Adrenal gland (tissue), 12 donors: Measurements from ENCODE around the gene PLCB1. TPM values are rescaled to one million over a fixed set of nuclear protein-coding genes. Genes with fewer than 3 reads are reported as not detected.
A peak's percentile ranks its signal among the peaks of the same experiment; 100 is the strongest.
"Not testable (repeated sequence)": the region's sequence is repeated elsewhere in the genome, so short reads cannot be mapped to it uniquely, and the experiment has no call there.

Source experiments
- DNase-seq, 7 donors: peaks; one replicate each; pipeline ENCODE4 v3.0.0-alpha.2; 2019 to 2020
- H3K27ac ChIP-seq, 5 donors: fragments of 200-600 bp; sonication (generic) in 4 of 5; 1 replicate in 3 of 5; 2 replicates in 2 of 5; pipeline versions ENCODE4 v1.5.1 to v1.8.0; 2016 to 2020; ENCODE audit warnings: mild to moderate bottlenecking in 1 of 5
- H3K27me3 ChIP-seq: fragments of 200-600 bp; 2 replicates; pipeline ENCODE4 v1.8.0; 2021
- H3K36me3 ChIP-seq, 2 donors: fragments of 200-600 bp; replicated peaks in 1 of 2; 1 replicate in 1 of 2; 2 replicates in 1 of 2; pipeline versions ENCODE4 v1.5.1 to v1.8.0; 2018 to 2022
- H3K4me1 ChIP-seq, 2 donors: fragments of 200-600 bp; replicated peaks in 1 of 2; 1 replicate in 1 of 2; 2 replicates in 1 of 2; pipeline versions ENCODE4 v1.5.1 to v1.8.0; 2018 to 2021
- H3K4me3 ChIP-seq, 4 donors: fragments of 200-600 bp; sonication (generic) in 3 of 4; one replicate each; pipeline ENCODE4 v1.5.1; 2016 to 2018
- H3K9me3 ChIP-seq, 3 donors: fragments of 200-600 bp; sonication (generic) in 1 of 3; replicated peaks in 1 of 3; 1 replicate in 2 of 3; 2 replicates in 1 of 3; pipeline versions ENCODE4 v1.5.1 to v1.8.0; 2016 to 2021
- POLR2A ChIP-seq, 2 donors: fragments of 450-650 bp; IDR thresholded peaks; one replicate each; pipeline ENCODE4 v1.6.1; 2017; ENCODE audit warnings: antibody characterized with exemption in 2 of 2, mild to moderate bottlenecking in 2 of 2, moderate library complexity in 1 of 2
- WGBS, 4 donors: extraction: QIAGEN DNeasy Blood & Tissue Kit in 2 of 4; methylation state at CpG; one replicate each; pipeline versions ENCODE4 v1.1.5 to v1.1.7; 2013 to 2017; 5-methylcytosine and 5-hydroxymethylcytosine counted together
- intact Hi-C, 2 donors: fragments of 100-400 bp; cut with DNase I; formaldehyde crosslinking; loops; one replicate each; pipeline versions ENCODE4 v1.14.1 to v1.15.0; 2022 to 2023
- polyA plus RNA-seq, 3 donors: library from polyadenylated mRNA; stranded (reverse); fragments of 200-250 nt in 2 of 3; fragments of 350-450 nt in 1 of 3; fragmentation: Illumina TruSeq in 1 of 3; extraction: RNeasy Lipid Tissue Mini Kit (QIAGEN cat#74804) in 1 of 3; gene quantifications; one replicate each; pipeline ENCODE4 v1.2.3, GENCODE V29; 2013 to 2014
- total RNA-seq, 9 donors: library from RNA; depleted of rRNA in 4 of 9; stranded (reverse); fragments of >200 nt in 4 of 9; fragments of 120-200 nt in 1 of 9; fragmentation: NEBNext Ultra II Directional in 1 of 9; extraction: Animal tissue kit (Norgen Biotek cat#: 25700) in 1 of 9; gene quantifications; one replicate each; pipeline versions ENCODE4 v1.1.0 to v1.2.4, GENCODE V29; 2013 to 2023
- TF ChIP-seq, protein P1 (sequence below), 6 experiments: fragments of 450-650 bp in 4 of 6; fragments of 200-600 bp in 2 of 6; sonication (generic) in 1 of 6; IDR thresholded peaks; 1 replicate in 5 of 6; 2 replicates in 1 of 6; pipeline versions ENCODE4 v1.5.1 to v1.8.0; 2016 to 2021; ENCODE audit warnings: antibody characterized with exemption in 6 of 6, mild to moderate bottlenecking in 2 of 6, moderate library complexity in 1 of 6
- donor health status: healthy with polysubstance abuse.
- donor health status: Bipolar disorder and iron deficiency.
- donor health status: DM: yes; HTN: yes; CAD: no.
- donor health status: DM: no; HTN: no; CAD: no.
- donor health status: DM: no; HTN: no; CAD: no.
- donor health status: DM: yes; HTN: yes; CAD: no.

Gene PLCB1
- total and polyA plus RNA-seq, 12 donors: 7.7 to 56.6 (median 27.9) TPM

DNA sequence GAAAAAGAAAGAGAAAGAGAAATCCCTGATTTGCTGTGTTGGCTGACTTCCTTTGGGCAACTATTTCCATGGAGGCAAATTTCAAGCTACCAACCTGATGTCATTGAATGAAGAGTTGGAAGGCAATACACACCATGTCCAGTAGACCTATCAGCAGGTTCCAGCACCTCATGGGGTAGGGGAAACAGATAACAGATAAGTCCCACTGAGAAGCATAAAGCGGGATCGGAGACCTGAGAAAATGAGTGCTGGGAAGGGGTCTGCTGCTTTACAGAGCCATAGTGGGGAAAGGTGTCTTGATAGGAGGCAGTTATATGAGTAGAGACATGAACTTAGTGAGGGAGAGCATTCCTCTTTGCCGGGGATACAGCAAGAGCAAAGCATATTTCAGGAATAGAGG, 244.9 kb downstream of the PLCB1 start:
- DNase-seq: no peak
- intact Hi-C loops: loop anchor here in 1 of 2 donors (10.0 kb wide), 1 partner anchor 242 kb away; the partner anchor contains the start of gene PLCB1
- Histone ChIP-seq H3K4me3 (no peak overlapping the region), H3K4me1 (no peaks in the 10 kb centered on the region), H3K9me3 (no peaks in the 10 kb centered on the region), H3K36me3 (no peaks in the 10 kb centered on the region), H3K27ac (no peak overlapping the region), H3K27me3 (no peaks in the 10 kb centered on the region)
- TF ChIP-seq POLR2A (IDR thresholded peaks at IDR 0.05): no peak
- TF ChIP-seq, protein P1, sequence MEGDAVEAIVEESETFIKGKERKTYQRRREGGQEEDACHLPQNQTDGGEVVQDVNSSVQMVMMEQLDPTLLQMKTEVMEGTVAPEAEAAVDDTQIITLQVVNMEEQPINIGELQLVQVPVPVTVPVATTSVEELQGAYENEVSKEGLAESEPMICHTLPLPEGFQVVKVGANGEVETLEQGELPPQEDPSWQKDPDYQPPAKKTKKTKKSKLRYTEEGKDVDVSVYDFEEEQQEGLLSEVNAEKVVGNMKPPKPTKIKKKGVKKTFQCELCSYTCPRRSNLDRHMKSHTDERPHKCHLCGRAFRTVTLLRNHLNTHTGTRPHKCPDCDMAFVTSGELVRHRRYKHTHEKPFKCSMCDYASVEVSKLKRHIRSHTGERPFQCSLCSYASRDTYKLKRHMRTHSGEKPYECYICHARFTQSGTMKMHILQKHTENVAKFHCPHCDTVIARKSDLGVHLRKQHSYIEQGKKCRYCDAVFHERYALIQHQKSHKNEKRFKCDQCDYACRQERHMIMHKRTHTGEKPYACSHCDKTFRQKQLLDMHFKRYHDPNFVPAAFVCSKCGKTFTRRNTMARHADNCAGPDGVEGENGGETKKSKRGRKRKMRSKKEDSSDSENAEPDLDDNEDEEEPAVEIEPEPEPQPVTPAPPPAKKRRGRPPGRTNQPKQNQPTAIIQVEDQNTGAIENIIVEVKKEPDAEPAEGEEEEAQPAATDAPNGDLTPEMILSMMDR (IDR thresholded peaks at IDR 0.05): no peak
- 95 to 96% (median 95%) methylated on average over 3 of the region's 3 CpGs for WGBS, 4 donors

DNA sequence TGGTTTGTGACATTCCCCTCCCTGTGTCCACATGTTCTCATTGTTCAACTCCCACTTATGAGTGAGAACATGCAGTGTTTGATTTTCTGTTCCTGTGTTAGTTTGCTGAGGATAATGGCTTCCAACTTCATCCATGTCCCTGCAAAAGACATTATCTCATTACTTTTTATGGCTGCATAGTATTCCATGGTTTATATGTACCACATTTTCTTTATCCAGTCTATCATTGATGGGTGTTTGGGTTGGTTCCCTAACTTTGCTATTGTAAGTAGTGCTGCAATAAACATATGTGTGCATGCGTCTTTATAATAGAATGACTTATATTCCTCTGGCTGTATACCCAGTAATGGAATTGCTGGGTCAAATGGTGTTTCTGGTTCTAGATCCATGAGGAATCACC, 247.1 kb downstream of the PLCB1 start:
- intact Hi-C loops: loop anchor here in 1 of 2 donors (10.0 kb wide), 1 partner anchor 244 kb away; the partner anchor contains the start of gene PLCB1
- not testable (repeated sequence) for DNase-seq, H3K27me3 ChIP-seq, H3K27ac ChIP-seq, H3K4me1 ChIP-seq, H3K9me3 ChIP-seq, H3K4me3 ChIP-seq, H3K36me3 ChIP-seq
- 98 to 100% (median 99%) methylated on average over 1 of the region's 1 CpG for WGBS, 4 donors

DNA sequence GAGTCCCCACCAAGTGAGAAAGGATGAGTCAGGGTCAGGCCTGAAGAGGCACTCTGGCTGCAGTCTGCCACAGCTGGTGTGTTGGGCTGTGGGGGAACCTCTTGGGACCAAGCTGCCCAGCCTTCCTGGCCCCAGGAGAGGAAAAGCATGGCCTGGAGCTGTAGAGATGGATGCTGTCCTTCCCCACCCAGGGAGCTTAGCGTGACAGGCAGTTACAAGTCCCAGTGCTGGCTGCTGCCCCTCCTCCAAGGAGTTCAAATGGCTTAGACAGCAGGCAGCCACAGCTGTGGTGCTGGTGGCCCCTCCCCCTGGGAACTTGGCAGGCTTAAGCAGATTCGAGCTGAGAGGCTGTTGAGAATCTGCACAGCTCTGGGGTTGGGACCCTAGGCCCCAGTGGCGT, 253.2 kb downstream of the PLCB1 start:
- 60 to 72% (median 66%) methylated on average over 1 to 3 of the region's 3 CpGs; no CpG with 5 or more reads in 1 of the 4 donors for WGBS, 4 donors
- TF ChIP-seq, protein P1 (IDR thresholded peaks at IDR 0.05): no peak
- no peak overlapping the region for H3K4me3 ChIP-seq
- no peaks in the 10 kb centered on the region for H3K36me3 ChIP-seq
- no peaks in the 10 kb centered on the region for H3K9me3 ChIP-seq
- H3K27ac ChIP-seq: no peak overlapping the region
- peaks cover 0 to 9% of the 10 kb centered on the region in 2 donors for H3K4me1 ChIP-seq
- DNase-seq: peak in 2 of 7 donors; percentile 4 to 25
- intact Hi-C loops: loop anchor here in 1 of 2 donors (5.0 kb wide), 2 partner anchors 253 to 343 kb away; partner anchors contain the start of gene PLCB1
- no peaks in the 10 kb centered on the region for H3K27me3 ChIP-seq

DNA sequence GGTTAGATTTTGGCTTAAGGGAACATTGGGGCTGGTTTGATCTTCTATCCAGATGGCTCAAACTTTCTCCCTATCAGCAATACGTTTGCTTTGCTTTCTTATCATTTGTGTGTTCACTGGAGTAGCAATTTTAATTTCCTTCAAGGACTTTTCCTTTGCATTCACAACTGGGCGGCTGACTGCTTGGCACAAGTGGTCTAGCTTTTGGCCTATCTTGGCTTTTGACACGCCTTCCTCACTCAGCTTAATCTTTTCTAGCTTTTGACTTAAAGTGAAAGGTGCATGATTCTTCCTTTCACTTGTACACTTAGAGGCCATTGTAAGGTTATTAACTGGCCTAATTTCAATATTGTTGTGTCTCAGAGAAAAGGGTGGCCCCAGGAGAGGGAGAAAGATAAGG, 254.9 kb downstream of the PLCB1 start:
- 46 to 59% (median 56%) methylated on average over 3 of the region's 3 CpGs for WGBS, 4 donors
- H3K27ac ChIP-seq: no peak overlapping the region
- intact Hi-C loops: loop anchor here in 1 of 2 donors (5.0 kb wide), 2 partner anchors 255 to 345 kb away; partner anchors contain the start of gene PLCB1
- H3K9me3 ChIP-seq: no peaks in the 10 kb centered on the region
- H3K4me3 ChIP-seq: no peak overlapping the region
- peaks cover 0 to 9% of the 10 kb centered on the region in 2 donors for H3K4me1 ChIP-seq
- no peaks in the 10 kb centered on the region for H3K27me3 ChIP-seq
- TF ChIP-seq, protein P1 (IDR thresholded peaks at IDR 0.05): no peak
- no peak for TF ChIP-seq POLR2A (IDR thresholded peaks at IDR 0.05)
- H3K36me3 ChIP-seq: no peaks in the 10 kb centered on the region
- no peak for DNase-seq

DNA sequence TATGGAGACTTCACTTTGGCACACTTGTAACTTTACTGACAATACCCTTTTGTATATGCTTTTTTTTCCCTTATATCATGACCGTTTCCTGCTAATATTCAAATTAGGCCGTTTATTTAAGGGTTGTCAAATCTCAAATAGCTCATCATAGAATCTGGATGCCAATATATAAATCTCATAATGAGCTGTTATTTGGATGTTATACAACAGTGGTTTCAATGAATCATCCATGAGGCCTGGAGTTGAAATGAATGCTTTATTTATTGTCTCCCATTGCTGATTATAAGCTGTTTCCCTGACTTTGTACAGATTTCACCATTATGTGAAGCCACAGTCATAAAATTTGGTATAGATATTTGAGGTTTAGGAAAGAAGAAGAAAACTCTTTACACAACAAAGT, 256.1 kb downstream of the PLCB1 start:
- TF ChIP-seq POLR2A (IDR thresholded peaks at IDR 0.05): no peak
- TF ChIP-seq, protein P1 (IDR thresholded peaks at IDR 0.05): no peak
- no peak overlapping the region for H3K27ac ChIP-seq
- intact Hi-C loops: loop anchor here in 1 of 2 donors (5.0 kb wide), 2 partner anchors 256 to 346 kb away; partner anchors contain the start of gene PLCB1
- H3K27me3 ChIP-seq: no peaks in the 10 kb centered on the region
- DNase-seq: no peak
- H3K4me3 ChIP-seq: no peak overlapping the region
- WGBS, 4 donors: 59 to 71% (median 70%) methylated on average over 2 of the region's 2 CpGs
- H3K4me1 ChIP-seq: peaks cover 0 to 9% of the 10 kb centered on the region in 2 donors
- no peaks in the 10 kb centered on the region for H3K9me3 ChIP-seq
- H3K36me3 ChIP-seq: no peaks in the 10 kb centered on the region
